GM12878 (cell line): ENCODE measurements around the gene POR. TPM values are rescaled to one million over a fixed set of nuclear protein-coding genes. Genes with fewer than 3 reads are reported as not detected.

Experiments used
- ATAC-seq: fragments of 200-7000 bp; cut with Tn5 transposase; 3 replicates; pipeline ENCODE4 v1.9.1; 2020; ENCODE audit warnings: mild to moderate bottlenecking, moderate library complexity
- BruUV-seq: library from RNA; stranded (reverse); fragments of 400-500 nt; replicated peaks from 2 replicates; lab custom pipeline; 2021; lab: Mats Ljungman, UMichigan
- CTCF ChIA-PET: fragments of 300-600 bp; sonication (Branson Sonifier 250); formaldehyde crosslinking; extraction: SDS; loops from one replicate; lab custom pipeline; 2021; ENCODE audit warnings: inconsistent platforms; lab: Yijun Ruan, JAX
- POLR2A ChIA-PET: fragments of 350-600 bp; formaldehyde crosslinking; extraction: SDS; loops from one replicate; lab custom pipeline; 2021; ENCODE audit warnings: inconsistent platforms; lab: Charles Lee
- RAD21 ChIA-PET: fragments of 300-600 bp; sonication (Branson Sonifier 250); formaldehyde crosslinking; loops from one replicate; lab custom pipeline; 2023; ENCODE audit warnings: antibody characterized with exemption; ENCODE audit not compliant: unreplicated experiment; lab: Charles Lee
- SMC1A ChIA-PET: fragments of 300-600 bp; sonication (Branson Sonifier 250); formaldehyde crosslinking; loops from one replicate; lab custom pipeline; 2023; ENCODE audit not compliant: unreplicated experiment, uncharacterized antibody; lab: Charles Lee
- DNase-seq: peaks from one replicate; pipeline ENCODE4 v3.0.0-alpha.2; 2011; ENCODE audit warnings: low read depth, low spot score
- FAIRE-seq: peaks from 3 replicates; lab custom pipeline; 2011; peaks lifted over from hg19 to GRCh38; lab: Jason Lieb, UNC
- H2AFZ ChIP-seq: 2 replicates; pipeline ENCODE4 v1.6.0; 2011; ENCODE audit warnings: low read depth, low read length, control low read depth; ENCODE audit not compliant: control insufficient read depth
- H3K27ac ChIP-seq: 2 replicates; pipeline ENCODE4 v1.5.1; 2011; ENCODE audit warnings: control low read depth; ENCODE audit not compliant: control insufficient read depth, insufficient read depth
- H3K27me3 ChIP-seq, 2 experiments: replicated peaks in 1 of 2; 2 replicates each; pipeline versions ENCODE4 v1.6.0 to v1.6.1; 2011; ENCODE audit warnings: low read length in 1 of 2; ENCODE audit not compliant: control insufficient read depth in 2 of 2, insufficient read depth in 2 of 2
- H3K36me3 ChIP-seq, 2 experiments: 2 replicates each; pipeline ENCODE4 v1.5.1; 2011; ENCODE audit warnings: low read length in 1 of 2; ENCODE audit not compliant: control insufficient read depth in 2 of 2, insufficient read depth in 2 of 2
- H3K4me1 ChIP-seq: 2 replicates; pipeline ENCODE4 v1.6.1; 2011; ENCODE audit warnings: mild to moderate bottlenecking, low read length, moderate library complexity, mixed read lengths; ENCODE audit not compliant: control insufficient read depth, insufficient read depth
- H3K4me2 ChIP-seq: 2 replicates; pipeline ENCODE4 v1.6.0; 2011; ENCODE audit warnings: control low read depth; ENCODE audit not compliant: control insufficient read depth, insufficient read depth
- H3K4me3 ChIP-seq: fragments of 200-600 bp; sonication (generic); 2 replicates; pipeline ENCODE4 v1.5.1; 2016
- H3K79me2 ChIP-seq: 2 replicates; pipeline ENCODE4 v1.6.0; 2011; ENCODE audit warnings: low read length; ENCODE audit not compliant: control insufficient read depth, insufficient read depth
- H3K9ac ChIP-seq: 2 replicates; pipeline ENCODE4 v1.8.0; 2011; ENCODE audit warnings: low read length, control low read depth, mixed read lengths; ENCODE audit not compliant: control insufficient read depth, insufficient read depth
- H3K9me3 ChIP-seq: replicated peaks from 3 replicates; pipeline ENCODE4 v1.5.1; 2011; ENCODE audit warnings: mild to moderate bottlenecking, low read length; ENCODE audit not compliant: control insufficient read depth, insufficient read depth
- H4K20me1 ChIP-seq: 2 replicates; pipeline ENCODE4 v1.6.0; 2011; ENCODE audit not compliant: control insufficient read depth, insufficient read depth
- HDAC2 ChIP-seq: fragments of 200-600 bp; sonication (generic); IDR thresholded peaks from 2 replicates; pipeline ENCODE4 v1.6.1; 2017
- IRF5 ChIP-seq: fragments of 450-650 bp; IDR thresholded peaks from 2 replicates; pipeline ENCODE4 v1.6.1; 2017; ENCODE audit warnings: borderline replicate concordance
- MTA2 ChIP-seq: fragments of 450-650 bp; IDR thresholded peaks from 2 replicates; pipeline ENCODE4 v1.6.1; 2016; ENCODE audit warnings: low read depth, mild to moderate bottlenecking, moderate library complexity
- PBX3 ChIP-seq: IDR thresholded peaks from 2 replicates; pipeline ENCODE4 v1.6.1; 2011; ENCODE audit warnings: mild to moderate bottlenecking, low read depth, low read length, moderate library complexity; ENCODE audit not compliant: insufficient replicate concordance
- PML ChIP-seq: IDR thresholded peaks from 2 replicates; pipeline ENCODE4 v1.6.1; 2012; ENCODE audit warnings: low read length, inconsistent platforms
- POLR2A ChIP-seq: IDR thresholded peaks from 2 replicates; pipeline ENCODE4 v1.6.1; 2011; ENCODE audit warnings: low read depth, mild to moderate bottlenecking, low read length
- PRDM15 ChIP-seq: fragments of 450-650 bp; formaldehyde crosslinking; IDR thresholded peaks from 2 replicates; pipeline ENCODE4 v1.4.0; 2020; ENCODE audit warnings: mild to moderate bottlenecking, moderate library complexity
- SUPT20H ChIP-seq: IDR thresholded peaks from 2 replicates; pipeline ENCODE4 v1.6.1; 2011; ENCODE audit warnings: low read depth, mild to moderate bottlenecking, low read length, moderate library complexity, borderline replicate concordance; ENCODE audit not compliant: control insufficient read depth
- YBX1 ChIP-seq: fragments of 450-650 bp; IDR thresholded peaks from 2 replicates; pipeline ENCODE4 v1.6.1; 2016; ENCODE audit warnings: antibody characterized with exemption
- ZNF687 ChIP-seq: fragments of 450-650 bp; IDR thresholded peaks from 2 replicates; pipeline ENCODE4 v1.6.1; 2017; ENCODE audit warnings: mild to moderate bottlenecking, moderate library complexity
- WGBS: methylation state at CpG from one replicate; pipeline ENCODE4 v1.1.6; 2016; ENCODE audit warnings: low lambda C conversion rate; ENCODE audit not compliant: insufficient replicate concordance, insufficient coverage; ENCODE audit errors: missing lambda C conversion rate; 5-methylcytosine and 5-hydroxymethylcytosine counted together
- in situ Hi-C: fragments of 300-500 bp; cut with MboI; formaldehyde crosslinking; loops from 9 replicates; pipeline ENCODE4 v1.14.3; 2018; ENCODE audit warnings: mixed read lengths
- intact Hi-C: fragments of 100-400 bp; cut with micrococcal nuclease; formaldehyde crosslinking; loops from one replicate; pipeline ENCODE4 v1.14.2; 2022; ENCODE audit not compliant: unreplicated experiment
- polyA plus RNA-seq, 11 experiments: library from polyadenylated mRNA; depleted of rRNA in 4 of 11; unstranded in 6 of 11; stranded (reverse) in 5 of 11; fragments of >200 nt; fragmentation: Nextera tagmentation in 4 of 11; fragmentation: Illumina TruSeq in 1 of 11; extraction: Ambion mirVana in 4 of 11; extraction: Trizol in 1 of 11; gene quantifications; 1 replicate in 1 of 11; 2 replicates in 10 of 11; pipeline versions ENCODE4 v1.2.1 to v1.2.3, GENCODE V29; 2011 to 2016; ENCODE audit warnings: inconsistent platforms in 2 of 11, missing spikeins in 2 of 11, low read depth in 1 of 11
- total RNA-seq, 4 experiments: library from RNA; depleted of rRNA in 3 of 4; stranded (reverse); fragments of >200 nt in 3 of 4; fragmentation: Illumina TruSeq in 1 of 4; extraction: Trizol in 1 of 4; gene quantifications; 2 replicates each; pipeline versions ENCODE4 v1.2.1 to v1.2.3, GENCODE V29; 2013 to 2021

The POR gene
- total and polyA plus RNA-seq, 10 of the 15 experiments (the other 5 are each of a cell fraction or from before 2014, with no cell fraction given): 2.2 to 75.8 (median 35.9) TPM

GRCh38 chr7:75885036-75885435, 29.9 kb upstream of the POR start:
- ChIA-PET RAD21 (interaction anchor here (0.9 kb wide), 1 partner anchor 76 kb away, joined by 5 read pairs; no protein-coding TSS in a partner anchor), CTCF (interaction anchor here (1.2 kb wide), 1 partner anchor 135 kb away, joined by 4 read pairs; no protein-coding TSS in a partner anchor), POLR2A (no interaction called here), SMC1A (no interaction called here)
- Histone ChIP-seq H3K79me2 (peaks cover 2% of the 10 kb centered on the region), H3K27ac (no peak overlapping the region), H4K20me1 (no peaks in the 10 kb centered on the region), H3K4me3 (no peak overlapping the region), H3K27me3 (no peaks in the 10 kb centered on the region), H3K4me2 (no peak overlapping the region), H3K9me3 (no peaks in the 10 kb centered on the region), H3K4me1 (peaks cover 4% of the 10 kb centered on the region; the same call in 1 of the 2 replicates), H3K36me3 (peaks cover 6 to 13% of the 10 kb centered on the region in 2 experiments; a peak in 3 of 4 replicates), H2AFZ (no peak overlapping the region), H3K9ac (no peak overlapping the region)
- in situ Hi-C loops (no loop called here), intact Hi-C loops (no loop called here)
- BruUV-seq: no TSS peak
- 88% methylated on average over 3 of the region's 3 CpGs for WGBS
- FAIRE-seq: no peak
- no peak for DNase-seq
- ATAC-seq: no peak
- TF ChIP-seq PML (no peak), MTA2 (no peak), ZNF687 (no peak), PBX3 (no peak), HDAC2 (no peak), POLR2A (no peak), IRF5 (no peak), YBX1 (no peak), PRDM15 (CRISPR knock-in tag) (no peak), SUPT20H (no peak)
